ENCODE data around the gene SYNJ2. TPM values are rescaled to one million over a fixed set of nuclear protein-coding genes. Genes with fewer than 3 reads are reported as not detected.

Gene SYNJ2
- total RNA-seq, 4 donors from 2014 or later = 6.6 to 15.6 (median 9.8) TPM

DNA sequence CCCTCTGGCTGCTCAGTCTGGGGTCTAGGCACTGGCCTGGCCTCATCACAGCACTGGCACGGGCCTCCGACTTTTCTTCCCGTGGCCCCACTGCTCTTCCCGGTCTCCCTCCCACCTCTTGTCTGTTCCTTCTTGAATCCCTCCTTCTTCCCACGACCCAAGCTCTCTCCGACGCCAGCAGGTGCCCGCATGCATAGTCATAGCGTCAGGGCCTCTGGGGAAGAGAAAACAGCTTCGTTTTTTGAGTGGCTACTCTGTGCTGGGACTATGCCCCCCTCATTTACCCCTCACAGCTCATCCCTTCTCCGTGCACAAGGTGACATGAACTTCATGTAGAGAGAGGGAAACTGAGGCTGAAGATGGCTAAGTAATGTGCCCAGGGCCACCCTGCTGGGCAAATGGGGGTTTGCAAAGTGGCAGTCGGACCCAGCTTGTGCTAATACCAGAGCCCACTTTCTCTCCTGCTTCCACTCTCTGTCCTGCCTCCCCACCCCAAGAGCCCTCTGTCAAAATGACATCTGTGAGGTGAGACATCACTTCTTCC is 59.2 kb downstream of the SYNJ2 start:
- intact Hi-C loops (cut with DNase I) = no loop called here
- WGBS, 2 donors = 44 to 48% methylated on average over 12 of the region's 12 CpGs

DNA sequence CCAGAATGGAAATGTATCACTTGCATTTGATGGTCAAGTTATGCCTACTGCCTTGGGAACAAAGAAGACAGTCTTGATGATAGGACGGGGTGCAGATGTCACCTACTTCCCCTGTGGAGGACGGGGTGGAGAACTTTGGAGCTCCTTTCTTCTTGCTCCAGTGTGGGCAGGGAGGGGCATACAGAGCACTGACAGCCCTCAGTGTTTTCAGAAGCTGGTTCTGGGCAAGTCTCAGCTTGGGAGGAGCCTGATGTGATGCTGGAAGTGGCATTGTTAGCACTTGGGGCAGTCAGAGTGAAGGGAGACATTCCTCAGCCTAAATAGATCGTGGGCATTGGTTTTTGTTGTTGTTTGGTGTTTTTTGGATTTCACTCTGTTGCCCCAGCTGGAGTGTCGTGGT is 59.7 kb downstream of the SYNJ2 start:
- intact Hi-C loops (cut with DNase I) = no loop called here
- no peak overlapping the region for H3K4me3 ChIP-seq
- peaks cover 26 to 58% (median 46%) of the 10 kb centered on the region in 3 donors for H3K4me1 ChIP-seq
- H3K36me3 ChIP-seq = peaks cover 0 to 12% (median 0%) of the 10 kb centered on the region in 3 donors
- no peak for TF ChIP-seq POLR2A (IDR thresholded peaks at IDR 0.05)
- TF ChIP-seq, protein P1, sequence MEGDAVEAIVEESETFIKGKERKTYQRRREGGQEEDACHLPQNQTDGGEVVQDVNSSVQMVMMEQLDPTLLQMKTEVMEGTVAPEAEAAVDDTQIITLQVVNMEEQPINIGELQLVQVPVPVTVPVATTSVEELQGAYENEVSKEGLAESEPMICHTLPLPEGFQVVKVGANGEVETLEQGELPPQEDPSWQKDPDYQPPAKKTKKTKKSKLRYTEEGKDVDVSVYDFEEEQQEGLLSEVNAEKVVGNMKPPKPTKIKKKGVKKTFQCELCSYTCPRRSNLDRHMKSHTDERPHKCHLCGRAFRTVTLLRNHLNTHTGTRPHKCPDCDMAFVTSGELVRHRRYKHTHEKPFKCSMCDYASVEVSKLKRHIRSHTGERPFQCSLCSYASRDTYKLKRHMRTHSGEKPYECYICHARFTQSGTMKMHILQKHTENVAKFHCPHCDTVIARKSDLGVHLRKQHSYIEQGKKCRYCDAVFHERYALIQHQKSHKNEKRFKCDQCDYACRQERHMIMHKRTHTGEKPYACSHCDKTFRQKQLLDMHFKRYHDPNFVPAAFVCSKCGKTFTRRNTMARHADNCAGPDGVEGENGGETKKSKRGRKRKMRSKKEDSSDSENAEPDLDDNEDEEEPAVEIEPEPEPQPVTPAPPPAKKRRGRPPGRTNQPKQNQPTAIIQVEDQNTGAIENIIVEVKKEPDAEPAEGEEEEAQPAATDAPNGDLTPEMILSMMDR (IDR thresholded peaks at IDR 0.05) = no peak
- no peaks in the 10 kb centered on the region for H3K27me3 ChIP-seq
- DNase-seq = no peak
- H3K9me3 ChIP-seq = no peaks in the 10 kb centered on the region
- H3K27ac ChIP-seq = peak overlapping the region; percentile 69 to 87 (median 80)
- 21 to 50% methylated on average over 2 to 4 of the region's 4 CpGs for whole genome bisulfite sequencing, 2 donors

More for the DNA sequence above, 59.2 kb downstream of the SYNJ2 start:
- Histone ChIP-seq H3K4me1 (peaks cover 26 to 58% (median 46%) of the 10 kb centered on the region in 3 donors), H3K9me3 (no peaks in the 10 kb centered on the region), H3K4me3 (no peak overlapping the region), H3K36me3 (peaks cover 0 to 12% (median 0%) of the 10 kb centered on the region in 3 donors), H3K27me3 (no peaks in the 10 kb centered on the region), H3K27ac (peak overlapping the region; percentile 69 to 87 (median 80))
- no peak for DNase-seq
- TF ChIP-seq POLR2A (IDR thresholded peaks at IDR 0.05) = no peak
- TF ChIP-seq, protein P1 (IDR thresholded peaks at IDR 0.05) = peak in 1 of 6 experiments; percentile 5

DNA sequence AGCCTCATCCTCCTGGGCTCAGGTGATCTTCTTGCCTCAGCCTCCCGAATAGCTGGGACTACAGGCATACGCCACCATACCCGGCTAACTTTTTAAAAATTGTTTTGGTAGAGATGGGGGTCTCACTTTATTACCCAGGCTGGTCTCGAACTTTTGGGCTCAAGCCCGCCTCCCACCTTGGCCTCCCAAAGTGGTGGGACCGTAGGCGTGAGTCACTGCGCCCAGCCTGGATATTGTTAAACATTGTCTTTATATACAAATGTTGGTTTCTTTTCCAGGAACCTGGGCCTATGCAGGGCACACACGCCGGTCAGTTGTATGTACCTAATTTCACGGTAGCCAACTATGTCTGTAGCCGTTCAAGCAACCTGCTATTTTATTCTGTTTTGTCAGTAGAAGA is 60.1 kb downstream of the SYNJ2 start:
- TF ChIP-seq, protein P1 (IDR thresholded peaks at IDR 0.05) = no peak
- no peak for TF ChIP-seq POLR2A (IDR thresholded peaks at IDR 0.05)
- Histone ChIP-seq H3K27ac (peak overlapping the region; percentile 69 to 87 (median 80)), H3K9me3 (no peaks in the 10 kb centered on the region), H3K4me3 (no peak overlapping the region), H3K27me3 (no peaks in the 10 kb centered on the region), H3K36me3 (peaks cover 0 to 12% (median 0%) of the 10 kb centered on the region in 3 donors), H3K4me1 (peaks cover 26 to 58% (median 46%) of the 10 kb centered on the region in 3 donors)
- WGBS, 2 donors = 70 to 72% methylated on average over 10 to 12 of the region's 12 CpGs
- intact Hi-C loops (cut with DNase I) = no loop called here
- no peak for DNase-seq

DNA sequence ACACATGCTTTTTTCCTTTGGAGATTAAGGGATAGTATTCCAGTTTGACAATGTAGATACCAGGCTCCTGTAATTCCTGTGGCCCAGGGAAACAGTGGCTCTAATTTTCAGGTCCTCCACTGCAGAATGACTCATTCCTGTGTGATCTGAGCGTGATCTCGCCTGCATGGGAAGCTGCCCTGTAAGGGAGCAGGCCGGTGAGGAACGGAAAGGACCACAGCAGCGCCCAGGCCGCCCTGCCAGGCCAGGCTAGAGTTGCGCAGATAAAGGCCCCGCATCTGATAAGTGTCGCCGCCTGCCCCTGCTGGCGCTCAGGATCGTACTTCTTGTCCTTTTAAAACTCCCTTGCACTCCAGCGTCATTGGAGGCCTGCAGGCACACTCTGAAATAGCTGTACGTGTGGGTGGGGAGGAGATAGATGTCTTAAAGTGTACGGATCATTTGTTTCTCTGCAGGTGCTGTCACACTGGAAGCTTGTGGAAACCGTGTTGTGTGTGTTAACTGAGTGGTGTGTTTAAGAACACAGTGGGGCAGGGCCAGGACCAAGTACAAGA is 60.7 kb downstream of the SYNJ2 start:
- Histone ChIP-seq H3K4me3 (peak overlapping the region in 1 of 4 donors; percentile 29), H3K9me3 (no peaks in the 10 kb centered on the region), H3K36me3 (peaks cover 0 to 12% (median 0%) of the 10 kb centered on the region in 3 donors), H3K27me3 (no peaks in the 10 kb centered on the region), H3K4me1 (peaks cover 26 to 60% (median 46%) of the 10 kb centered on the region in 3 donors), H3K27ac (peak overlapping the region; percentile 69 to 87 (median 80))
- 29 to 39% methylated on average over 5 to 14 of the region's 16 CpGs for WGBS, 2 donors
- no peak for DNase-seq
- TF ChIP-seq, protein P1 (IDR thresholded peaks at IDR 0.05) = peak in 1 of 6 experiments; percentile 13
- TF ChIP-seq POLR2A (IDR thresholded peaks at IDR 0.05) = no peak
- intact Hi-C loops (cut with DNase I) = no loop called here

DNA sequence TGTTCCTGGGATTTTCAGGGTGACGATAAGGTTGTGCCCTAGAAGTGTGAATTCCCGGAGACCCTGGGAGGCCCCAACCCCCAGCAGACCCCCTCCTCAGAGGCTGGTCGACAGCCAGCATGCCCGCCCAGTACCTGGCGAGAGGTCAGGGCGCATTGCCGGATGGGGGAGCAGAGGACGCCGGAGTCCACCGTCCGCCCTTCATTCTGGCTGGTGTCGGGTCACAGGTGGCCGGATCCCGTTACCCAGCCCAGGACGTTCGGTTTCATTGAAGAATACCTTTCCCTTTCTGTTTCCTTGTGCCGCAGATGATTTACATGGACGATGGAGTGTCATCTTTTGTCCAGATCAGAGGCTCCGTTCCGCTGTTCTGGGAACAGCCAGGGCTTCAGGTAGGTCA is 61.3 kb downstream of the SYNJ2 start:
- H3K9me3 ChIP-seq = no peaks in the 10 kb centered on the region
- intact Hi-C loops (cut with DNase I) = no loop called here
- peaks cover 26 to 62% (median 46%) of the 10 kb centered on the region in 3 donors for H3K4me1 ChIP-seq
- peak overlapping the region; percentile 69 to 87 (median 80) for H3K27ac ChIP-seq
- H3K36me3 ChIP-seq = peaks cover 0 to 8% (median 0%) of the 10 kb centered on the region in 3 donors
- H3K27me3 ChIP-seq = no peaks in the 10 kb centered on the region
- no peak for DNase-seq
- WGBS, 2 donors = 61 to 80% methylated on average over 18 of the region's 20 CpGs
- TF ChIP-seq, protein P1 (IDR thresholded peaks at IDR 0.05) = no peak
- TF ChIP-seq POLR2A (IDR thresholded peaks at IDR 0.05) = no peak
- no peak overlapping the region for H3K4me3 ChIP-seq
